ENCODE results near the gene TUFT1. TPM values are rescaled to one million over a fixed set of nuclear protein-coding genes. Genes with fewer than 3 reads are reported as not detected.

Gene TUFT1
- total RNA-seq, 2 donors from 2014 or later: 4.3 to 7.9 TPM

MicroRNA genes within 50 kb of the gene (microRNA counts, 767-probe panel; counts per million panel counts)
- microRNA hsa-miR-554: 0 to 2,023 counts per million in 2 donors

Small RNAs within 50 kb of the gene (microRNA-seq; reads per million reads assigned to microRNA genes)
- gene MIR554 (ENCODE audit: borderline number of aligned reads in 2 of 2, borderline replicate concordance in 1 of 2): 0 reads per million in 2 donors

Other genes with a start within 250 kb of the TUFT1 start
- gene PI4KB, start 212.9 kb upstream of the TUFT1 start, total RNA-seq: 10 to 100 TPM; 46.5 to 61.8 TPM
- 10 to 100 TPM; 17.9 to 20.2 TPM for gene RFX5, start 193.1 kb upstream of the TUFT1 start, total RNA-seq
- 10 to 100 TPM; 41.7 to 43.6 TPM for gene SELENBP1, start 167.6 kb upstream of the TUFT1 start, total RNA-seq
- gene PSMB4, start 140.7 kb upstream of the TUFT1 start, total RNA-seq: 100 to 1,000 TPM; 179 to 204 TPM
- gene POGZ, start 80.8 kb upstream of the TUFT1 start, total RNA-seq: 10 to 100 TPM; 21.8 to 29.2 TPM
- gene CGN, start 28.9 kb upstream of the TUFT1 start, total RNA-seq: 1 to 10 TPM; 3.3 to 5.4 TPM
- 10 to 100 TPM; 25.2 to 25.8 TPM for gene SNX27, start 71.7 kb downstream of the TUFT1 start, total RNA-seq
- gene CELF3, start 176.5 kb downstream of the TUFT1 start, total RNA-seq: not detected
- gene RIIAD1, start 181.2 kb downstream of the TUFT1 start, total RNA-seq: not detected
- gene MRPL9, start 223.2 kb downstream of the TUFT1 start, total RNA-seq: 10 to 100 TPM; 32.7 to 38.9 TPM

Data from right atrium auricular region (tissue), 2 donors.